H7 (cell line): ENCODE results near the gene SLC6A17. TPM values are rescaled to one million over a fixed set of nuclear protein-coding genes. Genes with fewer than 3 reads are reported as not detected.
A peak's percentile ranks its signal among the peaks of the same experiment; 100 is the strongest.

Experiments used
- DNase-seq: peaks from one replicate; pipeline ENCODE4 v3.0.0; 2012
- H3K27me3 ChIP-seq: 2 replicates; pipeline ENCODE4 v1.6.0; 2011; ENCODE audit warnings: mild to moderate bottlenecking, low read length; ENCODE audit not compliant: control insufficient read depth, insufficient read depth
- H3K36me3 ChIP-seq: replicated peaks from 2 replicates; pipeline ENCODE4 v1.5.1; 2011; ENCODE audit warnings: low read length; ENCODE audit not compliant: control insufficient read depth, insufficient read depth
- H3K4me3 ChIP-seq: 2 replicates; pipeline ENCODE4 v1.5.1; 2011; ENCODE audit warnings: low read depth, mild to moderate bottlenecking, control low read depth, low read length, moderate library complexity; ENCODE audit not compliant: insufficient read depth
- total RNA-seq: library from RNA; depleted of rRNA; stranded (reverse); fragments of >200 nt; shearing (Covaris generic); gene quantifications from 2 replicates; pipeline ENCODE4 v1.2.3, GENCODE V29; 2014; rRNA removed

SLC6A17 gene
- 0.17 and 0.22 TPM in 2 replicates for total RNA-seq

DNA sequence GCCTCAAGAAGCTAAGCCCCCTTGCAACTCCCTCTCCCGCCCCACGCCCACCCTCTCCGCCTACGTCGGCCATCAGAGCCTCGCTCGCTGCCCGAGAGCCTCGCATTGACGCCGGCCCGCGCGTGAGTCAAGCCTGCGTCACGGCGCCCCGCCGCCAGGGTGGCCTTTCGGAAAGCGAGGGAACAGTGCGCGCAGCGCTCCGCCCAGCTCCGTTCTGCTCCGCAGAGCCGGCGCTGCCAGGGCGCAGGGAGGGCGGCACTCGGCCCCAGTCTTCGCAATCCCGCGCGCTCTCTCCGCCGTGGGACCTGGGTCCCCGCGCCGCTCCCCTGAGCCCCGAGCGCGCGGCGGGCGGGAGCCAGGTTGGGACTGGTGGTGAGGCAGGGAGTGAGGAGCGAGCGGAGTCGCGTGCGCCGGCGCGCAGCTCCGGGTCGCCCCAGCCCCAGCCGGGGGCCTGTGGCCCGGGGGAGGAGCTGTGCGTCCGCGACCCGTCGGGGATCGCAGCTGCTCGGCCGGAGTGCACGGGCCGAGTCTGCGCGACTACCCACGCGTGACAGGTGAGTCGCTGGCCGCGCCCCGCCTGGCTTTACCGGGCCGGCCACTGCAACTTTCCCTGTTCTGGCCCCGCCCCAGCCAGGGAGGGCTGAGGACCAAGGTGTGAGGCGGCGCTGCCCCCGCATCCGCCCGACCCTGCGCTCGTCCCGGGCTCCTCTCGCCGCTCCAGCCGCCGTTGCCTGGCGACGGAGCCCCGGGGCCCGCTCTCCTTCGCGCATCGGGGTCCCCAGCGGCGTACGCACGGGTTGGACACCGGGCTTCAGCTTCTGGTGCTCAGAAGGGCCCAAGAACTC is at the start of gene SLC6A17:
TSS of gene SLC6A17 (plus strand) at position 165 of the 845 bp plus-strand sequence. CDS start 16,436 bp downstream, outside the sequence.
- DNase-seq = peak; percentile 91
- no peaks in the 10 kb centered on the region for H3K36me3 ChIP-seq
- peak within 1 kb of the TSS; percentile 46 for H3K4me3 ChIP-seq
- H3K27me3 ChIP-seq = peaks cover 94% of the 10 kb centered on the region

DNA sequence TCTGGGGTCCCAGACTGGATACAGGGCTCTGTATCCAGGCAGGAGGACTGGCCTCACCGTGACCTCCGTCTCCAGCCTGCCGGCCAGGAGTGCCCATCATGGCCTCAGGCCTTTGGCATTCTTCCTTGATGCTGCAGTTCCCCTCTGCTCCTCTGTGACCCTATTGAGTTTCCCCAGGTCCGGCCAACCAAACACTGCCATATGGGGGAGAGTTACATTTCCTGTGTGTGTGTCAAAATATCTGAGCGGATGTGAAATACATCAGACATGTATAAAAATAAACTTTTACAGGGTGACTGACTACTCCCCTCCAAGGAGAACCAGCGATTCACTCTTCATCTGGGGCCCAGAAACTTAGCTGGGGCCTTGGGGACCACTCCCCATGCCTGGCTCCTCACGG is 48.2 kb upstream of the SLC6A17 start:
- DNase-seq = no peak
- no peaks in the 10 kb centered on the region for H3K36me3 ChIP-seq
- no peaks in the 10 kb centered on the region; the same call in 1 of the 2 replicates for H3K27me3 ChIP-seq
- H3K4me3 ChIP-seq = no peak overlapping the region

DNA sequence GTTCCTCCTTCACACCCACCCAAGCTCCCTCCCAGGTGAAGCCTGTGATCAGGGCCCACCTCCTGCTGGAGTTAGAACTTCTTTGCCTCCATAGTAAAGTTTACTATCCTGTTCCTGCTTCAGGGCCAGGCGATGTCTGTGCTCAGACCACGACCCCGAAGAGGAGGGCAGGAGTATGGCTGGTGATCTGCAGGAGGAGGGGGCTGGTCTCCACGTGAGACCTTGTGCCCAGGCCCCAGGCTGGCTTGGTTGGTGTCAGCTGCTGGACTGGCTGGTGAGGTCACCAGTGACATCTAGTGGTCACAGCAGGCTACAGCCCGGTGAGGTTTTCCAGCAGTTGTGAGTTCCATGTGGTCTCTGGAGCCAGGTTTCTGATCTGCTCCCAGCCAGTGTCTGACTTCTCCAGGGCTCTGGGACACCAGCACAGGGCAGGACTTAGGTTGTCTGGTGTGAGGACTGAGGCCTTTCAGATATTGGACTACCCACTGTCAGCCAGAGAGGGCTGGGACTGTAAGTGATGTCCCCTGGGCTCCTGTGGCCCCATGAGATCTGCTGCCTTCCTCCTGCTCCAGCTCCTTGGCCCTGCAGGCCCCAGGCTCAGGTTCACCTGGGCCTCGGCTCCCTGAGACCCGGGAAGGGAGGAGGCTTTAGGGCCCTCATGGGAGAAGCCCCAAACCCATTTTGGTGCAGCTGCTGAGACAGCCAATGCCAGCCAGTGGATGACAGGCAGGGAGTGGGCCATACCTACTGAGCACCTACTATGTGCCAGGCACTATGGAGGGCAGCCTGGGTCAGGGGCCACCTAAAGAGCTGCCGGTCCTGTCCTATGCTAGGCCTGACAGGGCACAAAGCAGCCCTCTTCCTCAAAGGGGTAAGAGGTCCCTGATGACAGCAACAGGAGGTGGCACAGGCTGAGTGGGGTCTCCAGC is 44.0 kb upstream of the SLC6A17 start:
- Histone ChIP-seq H3K27me3 (no peaks in the 10 kb centered on the region; the same call in 1 of the 2 replicates), H3K4me3 (no peak overlapping the region), H3K36me3 (no peaks in the 10 kb centered on the region)
- DNase-seq = peak; percentile 93

DNA sequence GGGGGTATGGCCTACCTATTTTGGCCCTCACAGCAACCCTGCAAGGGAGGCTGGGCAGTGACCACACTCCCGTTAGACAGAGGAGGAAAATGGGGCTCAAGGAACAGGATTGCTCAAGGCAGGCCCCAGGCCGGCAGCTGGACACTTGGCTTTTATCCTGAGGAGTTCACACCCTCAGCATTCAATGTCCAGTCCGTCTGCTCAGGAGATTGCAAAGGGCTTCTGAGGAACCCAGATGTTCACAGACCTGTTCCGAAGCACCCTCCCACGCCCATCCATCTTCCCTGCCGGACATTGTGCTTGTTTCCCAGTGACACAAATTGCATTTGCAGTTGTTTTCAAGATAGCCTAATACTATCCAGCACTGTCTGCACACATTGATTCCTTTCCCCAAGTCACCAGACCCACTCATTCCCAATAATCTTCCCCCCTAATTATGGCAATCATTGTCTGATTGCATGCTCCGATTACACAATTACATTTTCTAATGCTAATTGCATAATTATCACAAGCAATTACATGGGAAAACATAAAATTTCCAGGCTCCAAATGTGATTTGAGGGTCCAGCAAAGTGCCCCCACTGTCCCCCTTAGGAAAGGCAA is 42.3 kb upstream of the SLC6A17 start:
- Histone ChIP-seq H3K36me3 (no peaks in the 10 kb centered on the region), H3K4me3 (no peak overlapping the region), H3K27me3 (no peaks in the 10 kb centered on the region; the same call in 1 of the 2 replicates)
- no peak for DNase-seq

DNA sequence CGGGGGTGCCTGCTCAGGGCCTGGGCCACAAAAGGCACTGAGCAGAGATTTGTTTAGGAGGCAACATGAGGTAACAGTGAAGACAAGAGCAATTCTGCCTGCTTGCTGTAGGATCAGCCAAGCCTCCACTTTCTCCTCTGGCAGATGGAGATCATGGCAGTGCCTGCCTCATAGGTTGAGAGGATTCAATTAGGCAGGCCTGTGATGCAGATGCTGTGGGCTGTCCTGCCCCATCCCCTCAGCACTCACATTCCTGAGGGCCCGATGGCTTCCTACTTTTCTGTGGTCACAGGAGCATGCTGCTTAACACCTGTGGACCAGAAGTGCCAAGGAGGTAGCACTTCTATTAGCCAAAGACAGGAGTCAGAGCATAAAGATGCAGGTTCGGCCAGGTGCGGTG is 39.2 kb upstream of the SLC6A17 start:
- H3K27me3 ChIP-seq = no peaks in the 10 kb centered on the region; the same call in 1 of the 2 replicates
- H3K4me3 ChIP-seq = no peak overlapping the region
- DNase-seq = no peak
- no peaks in the 10 kb centered on the region for H3K36me3 ChIP-seq

DNA sequence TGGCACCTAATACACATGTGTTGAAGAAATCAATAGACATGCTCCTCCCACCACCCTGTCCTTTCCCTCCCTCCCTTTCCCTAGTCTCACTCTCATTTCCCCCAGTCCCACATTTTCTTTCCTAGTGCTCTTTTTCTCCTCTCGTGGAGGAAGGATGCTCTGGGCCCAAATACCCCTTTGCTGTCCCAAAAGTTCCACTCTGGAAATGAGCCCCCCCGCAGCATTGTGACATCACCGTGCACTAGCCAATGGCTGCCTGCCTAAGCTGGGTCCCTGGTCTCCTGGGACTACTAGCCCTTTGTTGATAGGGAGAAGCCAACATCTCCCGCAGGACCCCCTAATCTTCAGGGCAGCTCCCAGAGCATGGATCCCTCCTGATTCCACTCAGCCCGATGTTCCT is 38.2 kb upstream of the SLC6A17 start, which contains the start of gene UBL4B:
TSS of gene UBL4B (plus strand) at position 301 of the 400 bp plus-strand sequence. CDS start at position 393, 92 bp downstream.
- no peak for DNase-seq
- H3K36me3 ChIP-seq = no peaks in the 10 kb centered on the region
- H3K27me3 ChIP-seq = no peaks in the 10 kb centered on the region; the same call in 1 of the 2 replicates
- H3K4me3 ChIP-seq = no peak within 1 kb of the TSS

DNA sequence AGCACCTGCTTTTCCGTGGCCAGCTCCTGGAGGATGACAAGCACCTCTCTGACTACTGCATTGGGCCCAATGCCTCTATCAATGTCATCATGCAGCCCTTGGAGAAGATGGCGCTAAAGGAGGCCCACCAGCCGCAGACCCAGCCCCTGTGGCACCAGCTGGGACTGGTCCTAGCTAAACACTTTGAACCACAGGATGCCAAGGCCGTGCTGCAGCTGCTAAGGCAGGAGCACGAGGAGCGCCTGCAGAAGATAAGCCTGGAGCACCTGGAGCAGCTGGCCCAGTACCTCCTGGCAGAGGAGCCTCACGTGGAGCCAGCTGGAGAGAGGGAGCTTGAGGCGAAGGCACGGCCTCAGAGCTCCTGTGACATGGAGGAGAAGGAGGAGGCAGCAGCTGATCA is 37.6 kb upstream of the SLC6A17 start:
- H3K4me3 ChIP-seq = no peak overlapping the region
- DNase-seq = no peak
- no peaks in the 10 kb centered on the region; the same call in none of the 2 replicates for H3K27me3 ChIP-seq
- H3K36me3 ChIP-seq = no peaks in the 10 kb centered on the region

DNA sequence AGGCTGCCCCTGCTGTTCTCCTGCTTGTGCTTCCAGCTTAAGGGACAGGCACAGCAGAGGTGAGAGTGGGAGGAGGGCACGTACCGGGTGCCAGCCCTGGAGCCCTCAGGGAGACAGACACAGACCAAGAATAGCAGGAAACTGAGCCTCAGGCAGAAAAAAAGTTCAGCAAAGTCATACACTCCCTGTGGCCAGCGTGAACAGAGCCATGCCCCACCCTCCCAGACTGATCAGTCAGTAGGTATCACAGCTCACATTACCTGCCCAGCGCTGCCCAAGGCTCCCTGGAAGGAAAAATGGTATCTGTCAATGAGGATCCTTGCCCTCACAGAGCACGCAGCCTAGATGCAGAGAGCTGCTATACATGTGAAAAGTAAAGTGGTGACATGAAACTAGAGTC is 36.7 kb upstream of the SLC6A17 start:
- H3K27me3 ChIP-seq = no peaks in the 10 kb centered on the region; the same call in none of the 2 replicates

DNA sequence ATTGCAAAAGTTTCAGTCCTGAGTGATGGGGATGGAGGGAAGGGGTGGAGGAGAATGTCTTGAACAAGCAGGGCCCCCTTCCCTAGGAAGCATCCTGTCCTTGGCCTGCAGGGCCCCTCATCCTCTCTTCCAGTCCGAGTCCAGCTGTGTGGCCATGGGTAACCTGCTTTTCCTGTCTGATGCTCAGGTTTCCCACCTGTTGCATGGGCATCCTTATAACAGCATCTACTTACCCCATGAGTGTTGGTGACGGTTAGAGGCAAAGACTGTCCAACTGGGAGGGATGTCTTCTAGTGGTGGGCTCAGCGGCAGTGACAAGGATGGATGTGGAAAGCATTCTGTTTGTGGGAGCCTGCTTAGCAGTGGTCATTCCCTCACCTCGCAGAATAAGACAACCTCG is 36.1 kb upstream of the SLC6A17 start:
- no peak overlapping the region for H3K4me3 ChIP-seq
- H3K36me3 ChIP-seq = no peaks in the 10 kb centered on the region
- DNase-seq = no peak
- H3K27me3 ChIP-seq = no peaks in the 10 kb centered on the region; the same call in none of the 2 replicates

More for the DNA sequence above, 36.7 kb upstream of the SLC6A17 start:
- DNase-seq = no peak
- no peaks in the 10 kb centered on the region for H3K36me3 ChIP-seq
- H3K4me3 ChIP-seq = no peak overlapping the region

DNA sequence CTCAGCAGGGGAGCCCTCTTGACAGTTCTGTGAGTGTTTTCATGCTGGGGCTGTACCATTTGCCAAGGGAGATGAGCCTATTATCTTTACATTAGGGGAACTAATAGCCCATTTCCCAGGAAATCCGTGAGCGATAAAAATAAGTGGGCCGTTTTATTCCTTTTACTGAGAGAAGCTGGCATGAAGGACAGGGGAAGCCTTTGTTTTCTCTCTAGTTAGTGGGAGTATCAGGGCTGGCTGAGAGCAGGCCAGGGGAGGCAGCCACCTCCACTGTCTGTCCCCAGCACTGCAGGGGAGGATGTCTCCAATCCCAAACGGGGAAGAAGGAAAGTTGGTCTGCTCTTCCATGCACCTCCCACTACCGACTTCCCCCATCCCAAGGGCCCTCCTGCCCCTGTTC is 35.5 kb upstream of the SLC6A17 start:
- H3K27me3 ChIP-seq = no peaks in the 10 kb centered on the region; the same call in none of the 2 replicates
- no peak overlapping the region for H3K4me3 ChIP-seq
- DNase-seq = no peak
- H3K36me3 ChIP-seq = no peaks in the 10 kb centered on the region

DNA sequence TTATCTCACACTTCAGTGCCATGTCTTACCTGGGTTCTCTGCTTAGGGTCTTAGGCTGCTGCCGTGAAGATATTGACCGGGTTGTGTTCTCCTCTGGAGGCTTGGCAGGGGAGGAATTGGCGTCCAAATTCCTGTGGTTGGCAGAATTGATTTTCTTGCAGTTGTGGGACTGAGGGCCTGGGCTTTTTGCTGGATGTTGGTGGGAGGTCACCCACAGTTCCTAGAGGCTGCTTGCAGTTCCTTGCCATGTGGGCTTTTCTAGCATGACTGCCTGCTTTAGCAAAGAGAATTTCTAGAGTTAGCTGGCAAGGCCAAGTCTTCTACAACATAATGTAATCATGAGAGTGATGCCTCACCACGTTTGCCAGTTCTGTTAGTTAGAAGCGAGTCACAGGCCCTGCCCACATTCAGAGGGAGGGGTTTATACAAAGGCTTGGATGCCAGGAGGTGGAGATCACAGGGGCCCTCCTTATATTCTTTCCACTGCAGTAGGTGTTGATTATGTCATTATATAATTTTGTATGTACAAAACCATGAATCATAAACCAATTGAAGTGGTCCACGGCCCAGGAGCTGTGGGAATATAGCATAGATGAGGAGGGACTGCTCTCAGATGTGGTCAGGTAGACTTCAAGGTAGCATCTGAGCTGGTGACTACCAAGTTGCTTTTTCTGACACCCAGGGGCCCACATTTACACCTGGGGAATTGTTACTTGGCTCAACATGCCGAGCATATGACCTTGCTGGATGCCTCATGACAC is 31.5 kb upstream of the SLC6A17 start:
- Histone ChIP-seq H3K4me3 (no peak overlapping the region), H3K27me3 (no peaks in the 10 kb centered on the region; the same call in none of the 2 replicates), H3K36me3 (no peaks in the 10 kb centered on the region)
- no peak for DNase-seq

DNA sequence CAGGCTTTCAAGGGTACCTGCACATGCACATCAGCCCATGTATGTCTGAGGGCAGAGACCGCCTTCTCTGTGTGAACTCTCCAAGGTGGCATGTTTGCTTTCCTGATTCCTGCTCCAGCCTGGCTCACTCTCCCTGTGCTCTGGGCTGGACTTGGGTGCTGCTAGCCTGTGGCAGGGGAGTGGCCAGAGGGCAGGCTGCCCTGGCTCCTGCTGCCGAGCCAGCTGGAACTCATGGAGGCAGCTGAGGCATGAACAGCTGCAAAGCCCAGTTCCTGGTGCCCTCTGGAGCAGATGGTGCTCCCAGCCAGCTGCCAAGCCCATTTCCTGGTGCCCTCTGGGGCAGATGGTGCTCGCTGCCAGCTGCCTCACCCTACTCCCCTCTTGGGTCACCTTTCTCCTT is 30.5 kb upstream of the SLC6A17 start:
- H3K36me3 ChIP-seq = no peaks in the 10 kb centered on the region
- no peaks in the 10 kb centered on the region; the same call in none of the 2 replicates for H3K27me3 ChIP-seq
- no peak for DNase-seq
- H3K4me3 ChIP-seq = no peak overlapping the region

DNA sequence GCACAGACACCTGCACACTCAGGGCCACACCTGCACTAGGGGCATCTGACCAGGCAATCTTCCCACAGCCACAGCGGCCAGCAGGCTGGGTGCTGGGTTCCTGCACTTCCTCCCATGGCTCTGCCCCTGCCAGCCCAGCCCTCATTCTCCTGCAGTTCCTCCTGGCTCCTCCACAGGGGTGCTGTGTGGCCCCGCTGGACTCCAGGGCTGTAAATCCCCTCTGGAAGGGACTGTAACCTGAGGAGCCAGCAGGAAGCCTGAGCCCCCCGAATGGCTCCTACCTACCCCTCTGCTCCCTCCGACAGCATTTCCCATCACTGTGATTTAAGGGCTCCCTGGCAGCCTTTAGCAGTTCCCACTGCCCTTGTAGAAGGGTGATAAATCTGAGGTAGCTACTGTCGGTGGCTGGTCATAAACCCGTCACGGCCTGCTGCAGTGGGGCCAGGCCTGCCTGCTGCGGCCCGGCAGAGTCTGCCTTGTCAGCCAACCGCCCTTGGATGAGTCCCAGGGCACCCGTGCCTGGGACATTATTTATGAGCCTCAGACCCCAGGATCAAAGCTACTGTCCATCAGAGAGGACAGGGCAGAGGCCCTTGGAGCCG is 29.2 kb upstream of the SLC6A17 start:
- Histone ChIP-seq H3K4me3 (no peak overlapping the region), H3K27me3 (no peaks in the 10 kb centered on the region; the same call in none of the 2 replicates), H3K36me3 (no peaks in the 10 kb centered on the region)
- DNase-seq = no peak
